ENCODE data around the gene ZBTB5.
"Not testable (repeated sequence)": the region's sequence is repeated elsewhere in the genome, so short reads cannot be mapped to it uniquely, and the experiment has no call there.

ZBTB5 gene

DNA sequence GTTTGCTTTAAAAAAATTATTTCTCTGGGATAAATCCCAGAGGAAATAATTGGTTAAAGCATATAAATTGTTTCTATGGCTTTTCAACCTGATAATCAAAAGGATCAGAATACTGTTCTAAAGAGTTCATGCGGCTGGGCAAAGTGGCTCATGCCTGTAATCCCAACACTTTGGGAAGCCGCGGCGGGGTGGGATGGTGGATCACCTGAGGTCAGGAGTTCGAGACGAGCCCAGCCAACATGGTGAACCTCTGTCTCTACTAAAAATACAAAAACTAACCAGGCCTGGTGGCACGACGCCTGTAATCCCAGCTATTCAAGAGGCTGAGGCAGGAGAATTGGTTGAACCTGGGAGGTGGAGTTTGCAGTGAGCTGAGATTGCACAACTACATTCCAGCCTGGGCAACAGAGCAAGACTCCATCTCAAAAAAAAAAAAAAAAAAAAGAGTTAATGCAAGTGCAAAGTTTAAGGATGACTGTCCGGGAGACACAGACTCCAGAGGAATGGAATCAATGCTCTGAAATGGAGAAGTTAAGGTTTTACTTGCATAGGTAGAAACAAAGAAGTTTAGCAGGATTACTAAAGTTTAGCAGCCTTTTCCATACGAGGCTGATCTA, 59.4 kb downstream of the ZBTB5 start:
- DNase-seq (ENCODE audit: low read depth), result no peak

DNA sequence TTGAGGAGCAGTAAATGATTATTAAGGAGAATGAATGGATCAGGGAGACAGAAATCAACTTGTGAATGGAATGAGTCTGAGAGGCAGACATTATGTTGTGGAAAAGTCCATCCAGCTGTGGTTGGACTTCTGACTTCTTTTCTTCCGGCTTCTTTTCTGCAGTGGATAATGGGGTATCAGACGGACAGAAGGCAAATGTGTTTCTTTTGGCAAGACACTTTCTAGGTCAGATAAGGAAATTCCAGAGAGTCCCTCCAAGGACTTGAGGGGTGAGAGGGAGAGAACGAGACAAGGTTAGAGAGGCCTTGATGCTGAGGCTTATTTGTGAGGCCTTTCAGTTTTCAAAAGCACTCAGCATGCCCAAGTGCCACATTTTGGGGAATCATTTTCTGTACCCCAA, 59.9 kb downstream of the ZBTB5 start:
- no peak for DNase-seq (ENCODE audit: low read depth)

DNA sequence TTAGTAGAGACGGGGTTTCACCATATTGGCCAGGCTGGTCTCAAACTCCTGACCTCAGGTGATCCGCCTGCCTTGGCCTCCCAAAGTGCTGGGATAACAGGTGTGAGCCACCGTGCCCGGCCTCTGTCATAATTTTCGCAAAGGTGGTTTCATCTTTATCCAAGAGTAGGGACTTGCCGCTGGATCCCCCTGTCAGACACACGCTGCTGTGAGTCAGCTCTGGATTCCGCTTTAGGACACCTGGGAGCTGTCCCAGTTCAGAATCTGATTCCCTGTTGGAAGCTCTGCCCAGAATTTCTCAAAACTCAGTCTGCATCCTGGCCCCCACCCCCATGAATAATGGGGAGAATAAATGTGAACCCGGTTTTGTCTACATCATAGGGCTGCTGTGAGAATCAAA, 60.7 kb downstream of the ZBTB5 start:
- no peak for DNase-seq (ENCODE audit: low read depth)

DNA sequence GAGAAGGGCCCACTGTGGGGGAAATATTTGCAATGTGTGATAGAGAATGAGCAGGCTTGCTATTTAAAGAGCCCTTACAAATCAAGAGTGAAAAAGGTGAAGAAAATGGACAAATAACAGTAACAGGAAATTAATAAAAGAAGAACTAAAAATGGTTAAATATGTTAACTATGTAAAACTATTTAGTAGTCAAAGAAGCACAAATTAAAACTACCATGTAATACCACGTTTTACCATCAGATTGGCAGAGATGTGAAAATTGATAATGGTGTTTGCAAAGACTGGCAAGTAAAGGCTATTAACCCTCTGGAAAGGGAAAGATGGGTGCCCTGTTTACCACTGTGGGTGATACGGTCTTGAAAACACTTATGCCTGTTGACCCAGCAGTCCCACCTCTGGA, 65.9 kb downstream of the ZBTB5 start:
- no peak for DNase-seq (ENCODE audit: low read depth)

DNA sequence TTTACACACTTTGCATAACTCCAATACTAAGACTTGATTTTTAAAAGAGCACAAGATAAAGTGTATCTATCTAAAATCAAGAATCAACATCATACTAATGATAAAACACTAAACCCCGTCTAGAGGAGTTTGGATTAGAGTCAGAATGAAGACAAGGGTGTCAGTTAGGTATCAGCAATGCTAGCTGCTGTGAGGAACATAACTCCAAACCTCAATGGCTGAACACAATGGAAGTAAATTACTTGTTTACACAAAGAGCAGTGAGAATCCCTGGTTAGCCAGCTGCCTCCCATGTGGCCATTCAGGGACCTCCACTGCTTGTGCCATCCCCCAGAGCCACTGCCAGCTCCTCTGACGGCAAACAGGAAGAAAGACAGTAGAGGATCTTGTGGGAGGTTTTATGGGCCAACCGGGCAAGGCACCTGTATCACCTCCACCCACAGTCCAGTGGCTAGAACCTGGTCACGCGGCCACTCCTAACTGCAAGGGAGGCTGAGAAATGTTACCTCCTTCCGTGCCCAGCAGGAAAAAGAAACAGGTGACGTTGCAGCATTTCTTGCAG, 66.7 kb downstream of the ZBTB5 start:
- DNase-seq (ENCODE audit: low read depth), result no peak

GRCh38 chr9:37397948-37398347, 67.3 kb downstream of the ZBTB5 start:
- not testable (repeated sequence) for DNase-seq (ENCODE audit: low read depth)

DNA sequence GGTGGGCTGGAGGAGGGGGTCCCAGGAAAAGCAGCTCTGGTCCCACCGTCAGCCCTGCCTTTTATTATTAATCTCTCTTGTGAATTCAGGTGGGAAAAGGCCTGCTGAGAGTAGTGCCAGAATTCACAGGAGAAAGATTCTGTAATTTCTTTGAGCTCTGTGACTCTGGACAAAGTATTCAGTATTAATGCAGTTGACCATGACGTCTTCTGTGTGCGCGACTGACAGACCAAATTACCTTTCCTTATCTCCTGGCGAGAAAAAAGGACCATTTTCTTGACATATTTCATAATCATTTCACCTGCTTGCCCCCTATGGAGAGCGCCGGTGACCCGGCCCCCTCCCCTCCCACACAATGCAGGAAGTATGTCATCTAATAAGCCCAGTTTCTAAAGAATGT, 69.6 kb downstream of the ZBTB5 start:
- DNase-seq (ENCODE audit: low read depth), result no peak

GRCh38 chr9:37395229-37395628, 70.0 kb downstream of the ZBTB5 start:
- no peak for DNase-seq (ENCODE audit: low read depth)

GRCh38 chr9:37392272-37392671, 73.0 kb downstream of the ZBTB5 start:
- no peak for DNase-seq (ENCODE audit: low read depth)

- no peak for DNase-seq (ENCODE audit: low read depth)
Observed at GRCh38 chr9:37390759-37391158, 74.5 kb downstream of the ZBTB5 start.

All from stimulated activated CD8-positive, alpha-beta memory T cell treated with anti-CD3 and anti-CD28 coated beads, Interleukin-12 subunit alpha, Interleukin-12 subunit beta, amount 100 ng/mL, for 1 hour (primary cell).